Stomach (tissue), 9 donors: ENCODE results near the gene EPHA7. TPM values are rescaled to one million over a fixed set of nuclear protein-coding genes. Genes with fewer than 3 reads are reported as not detected.

Experiments
- DNase-seq, 2 donors: peaks; one replicate each; pipeline versions ENCODE4 v3.0.0 to v3.0.0-alpha.2; 2013 to 2019
- H3K27ac ChIP-seq, 5 donors: fragments of 200-600 bp in 4 of 5; sonication (generic) in 4 of 5; one replicate each; pipeline ENCODE4 v1.5.1; 2013 to 2019; ENCODE audit warnings: mild to moderate bottlenecking in 1 of 5, moderate library complexity in 1 of 5
- H3K27me3 ChIP-seq, 3 donors: fragments of 200-600 bp; sonication (generic); one replicate each; pipeline ENCODE4 v1.5.1; 2017 to 2019; ENCODE audit warnings: mixed run types in 1 of 3
- H3K36me3 ChIP-seq, 4 donors: fragments of 200-600 bp; sonication (generic); 1 replicate in 3 of 4; 2 replicates in 1 of 4; pipeline ENCODE4 v1.5.1; 2016 to 2019
- H3K4me1 ChIP-seq, 4 donors: fragments of 200-600 bp; sonication (generic); one replicate each; pipeline ENCODE4 v1.5.1; 2016 to 2019
- H3K4me3 ChIP-seq, 4 donors: fragments of 200-600 bp; sonication (generic) in 3 of 4; one replicate each; pipeline ENCODE4 v1.5.1; 2016 to 2019; ENCODE audit warnings: mild to moderate bottlenecking in 1 of 4
- H3K9me3 ChIP-seq, 4 donors: fragments of 200-600 bp; sonication (generic); one replicate each; pipeline ENCODE4 v1.5.1; 2016 to 2019
- CTCF ChIP-seq, 7 experiments: fragments of 450-650 bp in 4 of 7; fragments of 200-600 bp in 3 of 7; sonication (generic) in 3 of 7; IDR thresholded peaks; one replicate each; pipeline ENCODE4 v1.5.1; 2016 to 2019; ENCODE audit warnings: antibody characterized with exemption in 7 of 7, control low read depth in 2 of 7, mild to moderate bottlenecking in 1 of 7
- EP300 ChIP-seq: sonication (generic); formaldehyde crosslinking; IDR thresholded peaks from one replicate; pipeline ENCODE4 v1.6.1; 2017; ENCODE audit warnings: antibody characterized with exemption
- POLR2A ChIP-seq, 4 donors: fragments of 450-650 bp; IDR thresholded peaks; one replicate each; pipeline ENCODE4 v1.6.1; 2016; ENCODE audit warnings: antibody characterized with exemption in 4 of 4, control low read depth in 2 of 4, mild to moderate bottlenecking in 1 of 4, moderate library complexity in 1 of 4
- POLR2AphosphoS5 ChIP-seq, 3 donors: sonication (generic); formaldehyde crosslinking; IDR thresholded peaks; one replicate each; pipeline ENCODE4 v1.6.1; 2016; ENCODE audit warnings: antibody characterized with exemption in 3 of 3
- WGBS, 5 donors: extraction: QIAGEN DNeasy Blood & Tissue Kit in 3 of 5; methylation state at CpG; one replicate each; pipeline versions ENCODE4 v1.1.5 to v1.1.7; 2013 to 2018; 5-methylcytosine and 5-hydroxymethylcytosine counted together
- intact Hi-C: fragments of 100-400 bp; cut with DNase I; formaldehyde crosslinking; loops from one replicate; pipeline ENCODE4 v1.15.1; 2023; ENCODE audit warnings: low total_unique reads
- polyA plus RNA-seq, 3 donors: library from polyadenylated mRNA; stranded (reverse); fragments of 200-250 nt; gene quantifications; one replicate each; pipeline ENCODE4 v1.2.3, GENCODE V29; 2013
- total RNA-seq, 5 donors: library from RNA; depleted of rRNA; stranded (reverse); fragments of >200 nt; gene quantifications; one replicate each; pipeline versions ENCODE4 v1.1.0 to v1.2.3, GENCODE V29; 2014 to 2016
- donor health status: healthy with polysubstance abuse.
- donor health status: Bipolar disorder and iron deficiency.
- donor health status: healthy.

The EPHA7 gene
- total and polyA plus RNA-seq, 8 donors, result 0.55 to 118 (median 7.6) TPM

- intact Hi-C loops, result no loop called here
Observed at GRCh38 chr6:93366506-93366905, 52.9 kb downstream of the EPHA7 start.

GRCh38 chr6:93365445-93365844 is 53.9 kb downstream of the EPHA7 start:
- no peak overlapping the region for H3K27ac ChIP-seq
- no peaks in the 10 kb centered on the region for H3K27me3 ChIP-seq
- H3K4me3 ChIP-seq, result no peak overlapping the region
- intact Hi-C loops, result no loop called here
- no peaks in the 10 kb centered on the region for H3K4me1 ChIP-seq
- no peaks in the 10 kb centered on the region for H3K9me3 ChIP-seq
- TF ChIP-seq POLR2AphosphoS5 (IDR thresholded peaks at IDR 0.05) (no peak), EP300 (no peak), CTCF (IDR thresholded peaks at IDR 0.05) (no peak), POLR2A (IDR thresholded peaks at IDR 0.05) (no peak)
- peaks cover 0 to 4% (median 0%) of the 10 kb centered on the region in 4 donors for H3K36me3 ChIP-seq
- 66 to 79% (median 71%) methylated on average over 3 of the region's 3 CpGs for WGBS, 5 donors
- DNase-seq, result peak in 1 of 2 donors; percentile 4

More at GRCh38 chr6:93366506-93366905, 52.9 kb downstream of the EPHA7 start:
- Histone ChIP-seq H3K27me3 (no peaks in the 10 kb centered on the region), H3K36me3 (peaks cover 0 to 4% (median 0%) of the 10 kb centered on the region in 4 donors), H3K4me3 (no peak overlapping the region), H3K27ac (no peak overlapping the region), H3K9me3 (no peaks in the 10 kb centered on the region), H3K4me1 (no peaks in the 10 kb centered on the region)
- TF ChIP-seq EP300 (no peak), POLR2A (IDR thresholded peaks at IDR 0.05) (no peak), POLR2AphosphoS5 (IDR thresholded peaks at IDR 0.05) (no peak)
- DNase-seq, result no peak
- WGBS, 5 donors, result 79 to 87% (median 85%) methylated on average over 7 of the region's 7 CpGs

- no peaks in the 10 kb centered on the region for H3K27me3 ChIP-seq
- H3K9me3 ChIP-seq, result peaks cover 0 to 4% (median 0%) of the 10 kb centered on the region in 4 donors
- no peak for TF ChIP-seq POLR2AphosphoS5 (IDR thresholded peaks at IDR 0.05)
- TF ChIP-seq EP300, result no peak
- no peak for TF ChIP-seq CTCF (IDR thresholded peaks at IDR 0.05)
- TF ChIP-seq POLR2A (IDR thresholded peaks at IDR 0.05), result no peak
- no peaks in the 10 kb centered on the region for H3K4me1 ChIP-seq
- no peak overlapping the region for H3K27ac ChIP-seq
- WGBS, 5 donors, result 88 to 90% (median 89%) methylated on average over 2 of the region's 2 CpGs
- intact Hi-C loops, result no loop called here
- no peak for DNase-seq
- no peak overlapping the region for H3K4me3 ChIP-seq
- peaks cover 0 to 17% (median 3%) of the 10 kb centered on the region in 4 donors for H3K36me3 ChIP-seq
Observed at GRCh38 chr6:93358435-93358834, 60.9 kb downstream of the EPHA7 start.

- intact Hi-C loops, result no loop called here
- H3K9me3 ChIP-seq, result peaks cover 0 to 4% (median 0%) of the 10 kb centered on the region in 4 donors
- no peak overlapping the region for H3K4me3 ChIP-seq
- 66 to 89% (median 78%) methylated on average over 1 of the region's 1 CpG for WGBS, 5 donors
- H3K27ac ChIP-seq, result no peak overlapping the region
- no peak for DNase-seq
- H3K4me1 ChIP-seq, result no peaks in the 10 kb centered on the region
- peaks cover 0 to 17% (median 3%) of the 10 kb centered on the region in 4 donors for H3K36me3 ChIP-seq
- no peaks in the 10 kb centered on the region for H3K27me3 ChIP-seq
- TF ChIP-seq POLR2AphosphoS5 (IDR thresholded peaks at IDR 0.05) (no peak), CTCF (IDR thresholded peaks at IDR 0.05) (no peak)
Observed at GRCh38 chr6:93352604-93353003, 66.8 kb downstream of the EPHA7 start.

- no peak for TF ChIP-seq POLR2A (IDR thresholded peaks at IDR 0.05)
- no peak for TF ChIP-seq EP300
- TF ChIP-seq CTCF (IDR thresholded peaks at IDR 0.05), result no peak
- DNase-seq, result no peak
- no peaks in the 10 kb centered on the region for H3K9me3 ChIP-seq
- H3K4me1 ChIP-seq, result no peaks in the 10 kb centered on the region
- peaks cover 0 to 7% (median 0%) of the 10 kb centered on the region in 4 donors for H3K36me3 ChIP-seq
- no peak overlapping the region for H3K27ac ChIP-seq
- intact Hi-C loops, result no loop called here
- 69 to 85% (median 80%) methylated on average over 3 of the region's 3 CpGs for WGBS, 5 donors
- H3K4me3 ChIP-seq, result no peak overlapping the region
- H3K27me3 ChIP-seq, result no peaks in the 10 kb centered on the region
Observed at GRCh38 chr6:93351222-93351621, 68.1 kb downstream of the EPHA7 start.
